Inferior parietal cortex (tissue), 1 donor: ENCODE results near the gene SH3PXD2A.

Experiments used
- DNase-seq: peaks from one replicate; pipeline ENCODE4 v3.0.0-alpha.2; 2016; ENCODE audit errors: extremely low spot score

The SH3PXD2A gene

DNA sequence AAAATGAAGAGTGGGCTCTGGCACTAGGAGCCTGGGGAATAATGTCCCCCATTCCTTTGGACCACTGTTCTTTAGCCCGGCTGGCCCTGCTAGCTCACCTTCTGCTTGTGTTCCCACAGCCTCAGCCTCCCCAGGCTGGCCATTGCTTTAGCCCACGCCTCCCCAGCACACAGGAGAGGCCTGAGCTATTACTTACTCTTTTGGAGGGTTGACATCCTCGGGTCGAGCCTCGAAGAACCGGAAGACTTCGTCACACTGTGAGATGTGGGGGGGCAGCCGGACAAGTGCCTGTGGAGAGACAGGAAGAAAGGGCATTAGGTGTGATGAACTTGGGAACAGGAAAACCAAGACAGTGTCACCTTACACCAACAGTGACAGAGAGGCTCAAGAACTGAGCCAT lies 131.3 kb downstream of the SH3PXD2A start:
- DNase-seq, result no peak

DNA sequence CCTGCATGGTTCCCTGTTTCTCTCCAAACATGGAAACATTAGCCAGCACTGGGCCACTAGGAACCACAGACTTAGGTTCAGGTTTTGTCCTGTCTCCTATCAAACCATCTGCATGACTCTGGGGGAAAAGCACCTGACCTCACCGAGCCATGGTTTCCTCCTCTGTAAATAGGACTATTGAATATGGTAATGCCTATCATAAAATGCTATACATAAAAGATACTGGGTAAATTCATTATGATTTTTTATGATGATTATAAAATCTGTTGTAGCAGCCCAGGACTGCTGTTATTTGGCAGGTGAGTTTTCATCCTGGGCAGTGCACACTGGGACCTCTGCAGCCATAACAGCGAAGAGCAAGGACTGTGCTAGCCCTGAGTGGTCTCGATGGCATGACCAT lies 131.8 kb downstream of the SH3PXD2A start:
- DNase-seq, result no peak

DNA sequence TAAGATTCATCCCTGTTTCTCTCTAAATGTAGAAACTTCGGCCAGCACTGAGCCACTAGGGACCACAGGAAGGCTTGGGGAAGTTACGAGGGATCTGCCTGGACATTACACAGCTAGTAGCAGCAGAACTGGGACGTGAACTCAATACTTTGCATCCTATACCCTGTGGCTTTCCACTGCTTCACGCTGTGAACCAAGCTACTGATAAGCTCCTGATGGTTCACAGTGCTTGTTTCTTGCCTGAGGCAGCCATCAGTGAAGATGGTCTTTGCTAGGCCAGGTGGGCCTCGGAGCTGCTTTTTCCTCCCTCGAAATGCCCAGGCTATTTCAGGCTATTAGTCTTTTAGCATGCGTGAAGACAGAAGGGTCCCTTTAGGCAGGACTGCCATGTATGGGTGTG lies 132.7 kb downstream of the SH3PXD2A start:
- DNase-seq, result no peak

DNA sequence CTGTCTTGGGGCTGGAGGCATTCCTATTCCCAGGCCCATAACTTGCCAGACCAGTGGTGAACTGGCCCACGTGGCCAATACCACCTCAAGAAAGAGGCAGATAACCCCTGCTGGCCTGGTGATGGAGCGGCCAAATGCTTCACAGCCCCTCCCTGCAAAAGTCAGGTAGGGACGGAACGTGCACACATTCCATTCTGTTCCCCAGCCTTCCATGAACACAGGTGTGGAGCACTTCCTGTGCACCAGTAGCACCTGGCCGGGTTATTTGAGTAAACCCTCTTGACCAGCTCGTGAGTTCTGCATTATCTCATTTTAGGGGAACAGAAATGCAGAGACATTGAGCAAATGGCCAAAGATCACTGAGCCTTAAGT lies 134.4 kb downstream of the SH3PXD2A start:
- DNase-seq, result no peak

DNA sequence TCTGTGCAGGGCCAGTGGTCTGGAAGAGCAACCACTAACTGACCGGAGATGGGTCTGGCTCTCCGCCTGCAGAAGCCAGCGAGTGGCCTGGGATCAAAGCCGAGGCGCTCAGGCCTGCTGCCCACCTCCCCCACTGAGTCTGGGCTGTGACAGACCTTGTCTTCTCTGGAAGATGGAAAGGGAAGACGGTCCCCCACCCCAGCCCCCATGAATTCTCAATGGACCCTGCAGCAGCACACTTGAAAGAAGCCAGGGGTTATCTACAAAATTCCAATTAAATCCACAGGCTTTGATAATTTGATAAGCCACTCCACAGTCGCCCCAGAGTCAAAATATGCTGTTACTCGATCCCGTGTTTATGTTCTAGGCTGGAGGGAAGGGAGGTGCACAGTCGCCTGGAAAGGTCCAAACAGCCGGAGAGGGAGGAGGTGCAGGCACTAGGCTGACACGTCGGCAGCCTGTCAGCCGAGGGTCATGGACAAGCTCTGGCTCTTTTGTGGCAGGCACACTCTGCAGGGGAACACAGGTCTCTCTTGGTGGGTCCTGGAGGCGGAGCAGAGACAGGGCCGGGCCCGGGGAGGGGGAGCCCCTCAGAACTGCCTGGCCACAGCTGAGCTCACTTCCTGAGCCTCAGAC lies 134.9 kb downstream of the SH3PXD2A start:
- no peak for DNase-seq

DNA sequence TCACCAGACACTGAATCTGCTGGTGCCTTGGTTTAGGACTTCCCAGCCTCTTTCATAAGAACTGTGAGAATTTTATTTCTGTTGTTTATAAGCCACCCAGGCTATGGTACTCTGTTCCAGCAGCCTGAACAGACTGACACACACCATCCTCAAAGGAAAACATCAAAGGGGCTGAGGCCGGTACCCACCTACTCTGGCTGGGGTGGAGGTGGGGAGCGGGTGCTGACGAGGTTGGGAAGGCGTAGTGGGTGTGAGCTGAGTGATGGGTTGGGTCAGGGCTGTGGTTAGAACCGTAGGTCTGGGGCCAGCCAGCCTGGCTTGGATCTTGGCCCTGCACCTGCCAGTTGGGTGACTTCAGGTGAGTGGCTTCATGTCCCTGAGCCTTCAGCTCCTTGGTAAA lies 136.3 kb downstream of the SH3PXD2A start:
- no peak for DNase-seq

DNA sequence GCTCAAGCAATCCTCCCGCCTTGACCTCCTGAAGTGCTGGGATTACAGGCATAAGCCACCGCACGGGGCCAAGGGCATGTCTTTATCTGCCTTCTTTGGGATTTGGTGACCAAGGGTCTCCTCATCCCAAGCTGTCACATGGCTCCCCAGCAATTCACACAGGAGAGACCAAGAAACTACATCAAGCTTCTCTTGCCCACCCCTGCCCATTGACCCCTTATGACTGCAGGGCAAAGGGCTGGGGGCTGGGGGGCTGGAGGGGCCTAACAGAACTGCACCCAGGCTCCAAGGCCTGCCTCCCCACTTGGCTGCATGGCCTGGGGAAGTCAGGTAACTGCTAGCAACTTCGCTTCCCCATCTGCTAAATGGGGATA lies 137.1 kb downstream of the SH3PXD2A start:
- no peak for DNase-seq

DNA sequence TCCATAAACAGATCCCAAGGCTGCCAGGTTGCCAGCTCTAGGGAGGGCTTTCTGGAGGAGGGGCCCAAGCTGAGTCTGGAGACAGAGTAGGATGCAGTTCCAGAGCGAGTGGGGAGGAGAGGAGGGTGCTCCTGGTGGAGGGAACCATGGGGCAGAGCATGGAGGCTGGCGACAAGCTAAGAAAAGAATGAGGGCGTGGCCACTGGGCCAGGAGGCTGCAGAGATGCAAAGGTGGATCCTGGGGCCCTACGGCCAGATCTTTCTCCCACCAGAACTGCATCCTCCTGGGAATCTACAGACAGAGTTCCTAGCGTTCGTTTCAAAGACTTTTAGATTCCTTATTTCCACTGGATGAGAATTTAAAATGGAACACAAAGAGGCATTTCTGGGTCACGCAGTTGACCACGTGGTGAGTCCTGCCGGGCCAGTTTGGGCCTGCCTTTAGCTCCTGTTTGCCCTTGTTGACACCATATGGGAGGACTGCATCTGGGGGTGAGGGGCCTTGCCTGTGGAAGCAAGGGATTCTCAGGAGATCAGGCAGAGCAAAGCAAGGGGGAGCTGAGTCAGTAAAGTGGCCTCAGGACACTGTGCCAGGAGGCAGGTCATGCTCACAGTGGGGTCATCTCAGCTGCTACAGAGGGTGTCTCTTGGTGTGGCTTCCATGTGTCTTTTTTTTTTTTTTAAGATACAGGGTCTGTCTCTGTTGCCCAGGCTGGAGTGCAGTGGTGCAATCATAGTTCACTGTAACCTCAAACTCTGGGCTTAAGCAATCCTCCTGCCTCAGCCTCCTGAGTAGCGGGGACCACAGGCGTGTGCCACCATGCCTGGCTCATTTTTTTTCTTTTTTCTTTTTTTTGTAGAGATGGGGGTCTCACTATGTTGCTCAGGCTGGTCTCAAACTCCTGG lies 137.8 kb downstream of the SH3PXD2A start:
- DNase-seq, result no peak

DNA sequence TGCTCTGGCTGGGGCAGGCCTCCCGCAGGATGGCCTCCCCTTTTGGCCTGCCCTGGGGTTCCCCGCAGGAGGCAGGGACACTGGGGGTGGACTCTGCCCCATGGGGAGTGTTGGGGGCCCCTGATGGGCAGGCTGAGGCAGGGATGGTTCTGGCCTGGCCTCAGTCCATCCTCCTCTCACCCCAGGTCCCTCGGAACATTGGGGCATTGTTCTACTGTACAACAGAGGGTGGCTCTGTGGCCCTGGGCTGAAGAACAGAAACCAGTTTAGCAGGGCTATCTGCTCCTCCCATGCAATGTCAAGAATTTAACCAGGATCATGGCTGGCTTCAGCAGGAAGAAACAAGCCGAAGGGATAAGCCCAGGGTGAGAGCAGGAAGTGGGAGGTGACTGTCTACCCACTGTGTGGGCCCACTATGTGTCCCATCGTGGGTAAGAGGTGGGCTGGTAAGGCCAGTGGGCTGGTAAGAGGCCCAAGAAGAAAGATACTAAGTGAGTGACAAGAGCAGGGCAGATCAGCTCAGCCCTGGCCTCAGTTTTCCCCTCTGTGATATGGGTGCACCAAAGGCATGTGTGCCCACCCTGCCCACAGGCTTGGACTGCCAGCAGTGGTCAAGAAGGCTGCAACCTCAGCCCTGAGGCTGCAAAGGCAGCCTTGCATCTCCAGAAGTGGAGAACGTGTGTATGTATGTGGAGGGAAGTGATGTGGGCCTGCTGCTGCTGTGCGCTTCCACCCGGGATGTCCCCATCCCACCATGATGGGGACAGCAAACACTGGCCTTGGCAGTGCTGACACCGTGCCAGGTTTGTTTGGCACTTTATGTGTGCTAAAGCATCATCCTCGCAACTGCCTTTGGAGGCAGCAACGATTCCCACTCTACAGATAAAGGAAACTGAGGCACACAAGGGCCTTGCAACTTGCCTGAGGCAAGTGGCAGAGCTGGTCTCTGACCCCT lies 138.9 kb downstream of the SH3PXD2A start:
- peak; percentile 70 for DNase-seq

DNA sequence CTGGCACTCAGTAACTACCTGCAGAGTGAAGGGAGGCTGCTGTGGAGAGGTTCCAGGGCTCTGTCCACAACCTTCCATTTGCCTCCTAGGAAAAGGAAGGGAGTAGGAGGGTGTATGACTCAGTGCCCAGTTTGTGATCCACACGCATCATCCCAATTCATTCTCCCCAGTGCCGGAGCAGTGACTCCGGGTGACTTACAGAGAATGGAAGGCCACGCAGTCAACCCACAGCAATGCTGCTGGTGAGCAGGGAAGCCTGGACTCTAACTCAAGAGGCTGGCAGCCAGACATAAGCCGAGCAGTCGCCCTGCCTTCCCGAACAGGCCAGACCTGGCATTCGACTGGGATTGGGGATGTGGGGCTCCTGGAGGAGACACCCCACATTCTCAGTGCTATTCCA lies 139.9 kb downstream of the SH3PXD2A start:
- no peak for DNase-seq

DNA sequence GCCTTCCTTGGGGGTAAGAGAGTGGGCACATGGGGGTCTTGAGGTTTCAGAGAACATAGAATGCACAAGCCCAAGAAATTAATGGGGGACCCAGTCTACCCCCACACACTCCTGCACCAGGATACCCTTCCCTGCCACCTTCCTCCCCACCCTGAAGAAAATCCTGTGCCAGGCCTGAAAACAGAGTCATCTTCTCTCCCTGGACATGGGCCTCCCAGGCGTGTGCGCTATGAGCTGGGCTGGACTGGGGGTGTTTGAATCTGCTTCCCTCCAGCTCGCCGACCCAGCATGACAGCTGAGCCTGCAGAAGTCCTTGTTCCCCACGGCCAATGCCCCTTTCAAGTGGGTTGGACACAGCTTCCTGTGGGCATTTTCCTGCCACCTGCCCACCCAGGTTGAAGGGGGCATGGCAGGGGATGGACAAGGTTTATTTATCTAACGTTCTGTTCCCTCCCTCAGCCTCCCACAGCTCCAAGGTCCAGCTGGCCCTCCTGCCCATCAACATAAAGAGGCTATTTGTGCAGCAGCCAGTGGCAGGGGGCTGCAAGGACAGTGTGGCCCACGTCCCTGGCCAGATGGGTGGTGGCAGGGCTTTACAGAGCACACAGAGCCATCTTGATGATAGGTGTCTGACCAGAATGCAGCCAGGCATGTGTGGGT lies 141.0 kb downstream of the SH3PXD2A start:
- DNase-seq, result no peak

DNA sequence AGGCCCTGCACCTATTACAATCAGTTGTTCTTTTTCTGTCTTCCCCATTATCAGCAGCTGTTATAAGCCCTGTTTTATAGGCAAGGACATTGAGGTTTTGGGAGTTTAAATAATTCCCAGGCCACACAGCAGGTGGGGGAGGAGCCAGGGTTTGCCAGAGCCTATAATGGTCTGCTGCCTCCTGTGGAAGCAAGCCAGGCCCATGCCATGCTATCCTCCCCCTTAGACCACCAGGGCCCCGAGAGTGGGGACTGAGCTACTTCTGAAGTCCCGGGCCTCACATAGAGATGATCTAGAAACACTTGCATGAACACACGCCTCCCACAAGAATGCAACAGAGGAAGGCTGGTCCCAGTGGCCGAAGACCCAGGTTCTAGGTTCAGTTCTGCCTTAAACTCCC lies 141.7 kb downstream of the SH3PXD2A start:
- DNase-seq, result no peak

DNA sequence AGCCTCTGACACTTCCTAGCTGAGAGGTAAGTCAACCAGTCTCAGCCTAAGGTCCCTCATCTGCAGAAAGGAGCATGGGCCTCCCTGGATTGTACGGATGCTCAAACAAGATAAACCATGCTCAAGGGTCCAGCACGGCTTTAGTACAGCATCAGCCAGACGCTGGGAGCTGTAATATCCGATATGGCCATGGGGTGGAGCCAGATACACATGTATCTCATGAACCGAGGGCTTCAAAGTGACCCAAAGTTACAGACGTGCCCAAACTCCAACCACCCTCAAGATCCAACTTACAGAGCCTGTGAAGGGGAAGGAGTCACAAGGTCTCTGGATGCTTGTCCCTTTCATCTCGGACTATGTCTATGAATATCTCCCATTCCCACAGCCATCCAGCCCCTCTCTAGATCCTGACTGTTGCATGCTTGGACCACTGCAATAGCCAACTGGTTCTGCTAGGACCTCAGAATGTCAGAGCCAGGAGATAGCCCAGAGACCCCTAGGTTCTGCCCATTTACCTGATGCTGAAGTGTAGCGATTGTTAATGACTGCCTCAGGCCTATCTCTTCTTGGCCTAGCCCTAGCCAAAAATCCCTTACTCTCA lies 142.4 kb downstream of the SH3PXD2A start:
- DNase-seq, result peak; percentile 95

DNA sequence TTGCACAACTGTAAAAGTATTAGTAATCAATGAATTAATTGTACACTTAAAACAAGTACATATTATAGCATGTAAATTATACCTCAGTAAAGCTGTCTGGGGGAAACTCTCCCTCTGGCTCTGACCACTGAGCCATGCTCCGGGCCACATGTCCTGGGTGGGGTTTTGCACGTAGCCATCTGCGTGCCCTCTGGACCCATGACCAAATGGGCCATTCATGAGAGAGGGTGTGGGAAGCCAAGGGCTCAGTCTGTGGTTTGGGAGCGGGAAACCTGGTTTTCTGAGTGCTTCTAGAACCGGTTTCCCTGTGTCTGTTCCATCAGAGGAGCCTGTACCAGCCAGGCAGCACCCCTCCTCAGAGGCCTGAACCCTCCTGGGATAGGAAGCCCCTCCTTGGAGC lies 143.2 kb downstream of the SH3PXD2A start:
- no peak for DNase-seq

DNA sequence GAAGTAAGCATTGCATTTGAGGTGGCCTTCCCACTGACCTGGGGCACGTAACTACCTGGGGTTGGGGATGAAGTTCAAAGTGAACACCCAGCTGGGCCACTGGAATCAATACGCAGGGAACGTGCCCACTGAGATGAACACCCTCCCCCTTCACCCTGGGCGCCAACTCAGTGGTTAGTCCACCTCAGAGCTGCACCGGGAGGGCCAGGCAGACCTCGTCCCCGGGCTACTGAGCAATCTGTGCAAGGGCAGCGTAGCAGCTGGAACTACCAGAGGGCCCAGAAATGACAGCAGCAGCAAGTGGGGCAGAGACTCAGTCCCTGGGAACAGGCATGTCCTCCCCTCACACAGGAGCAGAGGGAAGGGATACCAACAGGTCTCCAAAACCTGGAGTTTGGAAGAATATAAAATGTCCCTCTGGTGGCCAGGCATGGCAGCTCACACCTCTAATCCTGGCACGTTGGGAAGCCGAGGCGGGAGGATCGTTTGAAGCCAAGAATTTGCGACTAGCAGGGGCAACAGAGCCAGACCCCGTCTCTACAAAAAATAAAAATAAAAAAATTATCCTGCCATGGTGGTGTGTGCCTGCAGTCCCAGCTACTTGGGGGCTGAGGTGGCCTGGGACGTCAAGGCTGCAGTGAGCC lies 143.9 kb downstream of the SH3PXD2A start:
- no peak for DNase-seq

DNA sequence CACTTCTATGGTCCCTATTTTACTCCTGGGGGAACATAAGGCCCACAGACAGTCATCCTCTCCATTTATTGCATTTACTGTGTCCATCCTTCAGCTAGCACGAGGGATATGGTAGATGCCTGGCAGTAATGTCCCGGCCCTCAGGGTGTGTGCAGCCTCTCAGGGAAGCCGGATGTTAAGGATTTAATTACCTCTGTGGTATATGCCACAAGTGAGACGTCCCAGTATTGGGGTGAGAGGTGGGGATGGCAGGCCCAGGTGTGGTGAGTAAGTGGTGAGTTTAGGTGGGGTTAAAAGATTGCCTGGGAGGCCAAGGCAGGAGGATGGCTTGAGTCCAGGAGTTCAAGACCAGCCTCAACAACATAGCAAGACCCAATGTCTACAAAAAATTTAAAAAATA lies 144.9 kb downstream of the SH3PXD2A start:
- no peak for DNase-seq

DNA sequence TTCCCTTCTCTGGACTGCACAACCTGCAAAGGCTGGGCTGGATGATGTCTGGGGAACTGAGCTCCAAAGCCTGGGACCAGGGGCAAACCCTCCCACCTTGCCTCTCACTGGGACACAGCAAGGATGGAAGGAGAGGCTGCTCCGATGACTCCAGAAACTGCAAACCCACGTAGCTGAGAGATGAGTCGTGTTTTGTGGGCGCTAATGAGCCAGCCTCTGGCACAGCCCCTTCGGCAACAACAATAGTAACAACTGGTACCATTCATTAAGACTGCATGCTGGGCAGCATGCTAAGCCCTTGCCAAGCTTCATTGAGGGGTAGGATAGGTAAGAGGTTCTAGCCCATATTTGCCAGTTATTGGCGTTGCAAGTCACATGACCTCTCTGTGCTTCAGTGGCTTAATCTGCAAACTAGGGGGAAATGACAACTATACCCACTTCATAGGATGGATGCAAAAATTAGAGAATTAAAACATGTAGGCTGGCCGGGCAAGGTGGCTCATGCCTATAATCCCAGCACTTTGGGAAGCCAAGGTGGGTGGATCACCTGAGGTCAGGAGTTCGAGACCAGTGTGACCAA lies 145.9 kb downstream of the SH3PXD2A start:
- no peak for DNase-seq

DNA sequence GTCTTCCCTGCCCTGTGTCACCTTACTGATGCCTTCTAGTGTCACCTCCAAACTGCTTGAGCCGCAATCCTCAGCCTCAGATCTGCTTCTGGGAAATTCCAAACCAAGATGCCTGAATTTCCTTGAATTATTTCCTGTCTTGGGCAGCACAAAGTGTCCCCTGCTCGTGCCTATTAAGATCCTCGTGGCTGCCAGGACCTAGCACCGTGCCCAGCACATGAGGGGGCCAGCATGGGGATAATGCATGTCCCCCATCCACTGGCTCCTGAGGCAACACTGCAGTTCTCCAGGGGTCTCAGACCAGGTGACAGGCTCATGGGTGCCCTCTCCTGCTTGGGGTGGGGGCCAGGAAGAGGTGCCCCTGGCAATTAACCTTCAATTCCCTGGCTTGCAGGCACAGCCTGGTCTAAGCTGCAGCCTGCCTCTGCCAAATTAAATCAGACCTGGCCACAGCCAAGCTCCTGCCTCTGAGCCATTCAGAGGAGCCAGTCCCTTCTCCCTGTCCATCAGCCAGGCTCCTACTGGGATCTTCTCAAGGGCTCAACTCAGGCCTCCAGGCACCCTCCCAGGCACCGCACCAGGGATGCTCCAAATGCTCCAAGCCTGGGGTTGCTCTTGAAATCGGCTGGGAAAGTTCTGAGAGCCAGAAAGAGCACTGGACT lies 146.6 kb downstream of the SH3PXD2A start:
- no peak for DNase-seq

DNA sequence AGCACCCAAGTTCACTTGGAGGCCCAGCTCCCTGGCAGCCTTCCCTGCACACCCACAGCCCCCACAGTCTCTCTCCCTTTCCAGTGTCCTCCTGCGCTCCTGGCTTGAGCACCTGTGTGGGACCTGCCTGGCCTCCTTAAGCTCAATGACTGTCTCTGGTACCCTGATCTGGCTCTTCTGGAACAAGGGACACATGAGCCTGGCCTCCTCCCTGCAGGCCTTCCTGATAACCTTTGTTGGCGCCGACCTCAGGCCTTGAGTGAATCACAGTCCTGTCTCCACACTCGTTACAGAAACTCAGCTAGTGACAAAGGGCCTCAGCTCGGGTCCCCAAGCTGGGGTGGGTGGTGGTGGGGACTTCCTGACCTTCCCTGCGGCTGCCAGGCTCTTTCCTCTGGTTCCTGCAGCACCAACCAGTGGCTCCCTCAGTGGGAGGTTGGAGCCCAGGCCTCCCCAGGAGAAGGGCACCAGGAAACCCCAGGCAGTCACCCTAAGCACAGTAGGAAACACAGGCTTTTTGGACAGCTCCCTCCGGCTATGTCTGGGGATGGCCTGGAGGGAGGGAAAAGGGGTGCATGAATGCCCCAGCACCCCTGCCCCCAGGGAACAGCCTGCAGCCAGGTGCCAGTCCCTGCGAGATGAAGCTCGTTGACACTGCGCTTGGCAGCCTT lies 147.3 kb downstream of the SH3PXD2A start:
- no peak for DNase-seq
